K562 (cell line): ENCODE data around the gene LGALS7B. TPM values are rescaled to one million over a fixed set of nuclear protein-coding genes. Genes with fewer than 3 reads are reported as not detected.
A peak's percentile ranks its signal among the peaks of the same experiment; 100 is the strongest.

Experiments
- ATAC-seq: fragments of 200-7000 bp; cut with Tn5 transposase; 3 replicates; pipeline ENCODE4 v1.9.1; 2020; ENCODE audit warnings: moderate library complexity
- BruUV-seq: library from RNA; stranded (reverse); fragments of 400-500 nt; replicated peaks from 2 replicates; lab custom pipeline; 2021; lab: Mats Ljungman, UMichigan
- CTCF ChIA-PET: fragments of 300-600 bp; formaldehyde crosslinking; extraction: SDS; loops from one replicate; lab custom pipeline; 2021; ENCODE audit warnings: low intra/inter-chr PET ratio; lab: Yijun Ruan, JAX
- POLR2A ChIA-PET: fragments of 300-600, 350-650 bp; sonication (Branson Sonifier 250); formaldehyde crosslinking; extraction: SDS; loops from one replicate; lab custom pipeline; 2021; ENCODE audit warnings: antibody characterized with exemption, inconsistent platforms; lab: Yijun Ruan, JAX
- DNase-seq, 4 experiments: peaks; one replicate each; pipeline versions ENCODE4 v3.0.0 to v3.0.0-alpha.2; 2011 to 2018; ENCODE audit warnings: low spot score in 3 of 4, mixed read lengths in 3 of 4; ENCODE audit errors: extremely low read depth in 1 of 4
- FAIRE-seq: peaks from 2 replicates; lab custom pipeline; 2011; peaks lifted over from hg19 to GRCh38; lab: Jason Lieb, UNC
- H2AFZ ChIP-seq: 2 replicates; pipeline ENCODE4 v1.6.0; 2011; ENCODE audit warnings: low read depth, low read length, control low read depth, inconsistent platforms
- H3K27ac ChIP-seq: fragments of 200-600 bp; 3 replicates; pipeline ENCODE4 v1.8.0; 2011; ENCODE audit warnings: low read depth, mild to moderate bottlenecking, control low read depth, inconsistent platforms, low read length, moderate library complexity, mixed read lengths; ENCODE audit errors: extremely low read depth
- H3K27me3 ChIP-seq, 2 experiments: fragments of 300-600 bp in 1 of 2; 2 replicates in 1 of 2; 3 replicates in 1 of 2; pipeline versions ENCODE4 v1.6.0 to v1.8.0; 2011; ENCODE audit warnings: inconsistent platforms in 2 of 2, low read length in 2 of 2, mild to moderate bottlenecking in 1 of 2, mixed read lengths in 1 of 2, moderate library complexity in 1 of 2; ENCODE audit not compliant: control insufficient read depth in 2 of 2, insufficient read depth in 2 of 2
- H3K36me3 ChIP-seq: fragments of 300-600 bp; 3 replicates; pipeline ENCODE4 v1.8.0; 2011; ENCODE audit warnings: mild to moderate bottlenecking, low read length, inconsistent platforms; ENCODE audit not compliant: control insufficient read depth, insufficient read depth
- H3K4me1 ChIP-seq, 2 experiments: fragments of 200-600 bp in 1 of 2; replicated peaks in 1 of 2; 2 replicates in 1 of 2; 3 replicates in 1 of 2; pipeline versions ENCODE4 v1.5.1 to v1.8.0; 2011; ENCODE audit warnings: inconsistent platforms in 2 of 2, low read length in 2 of 2, mild to moderate bottlenecking in 1 of 2, mixed read lengths in 1 of 2, moderate library complexity in 1 of 2; ENCODE audit not compliant: control insufficient read depth in 2 of 2, insufficient read depth in 2 of 2
- H3K4me2 ChIP-seq: 2 replicates; pipeline ENCODE4 v1.6.1; 2011; ENCODE audit warnings: low read length, control low read depth, inconsistent platforms, mixed read lengths; ENCODE audit not compliant: insufficient read depth
- H3K4me3 ChIP-seq: fragments of 200-600 bp; sonication (generic), shearing (Covaris generic); 2 replicates; pipeline ENCODE4 v1.5.1; 2016; ENCODE audit warnings: control low read depth, inconsistent platforms
- H3K79me2 ChIP-seq: fragments of 200-600 bp; 3 replicates; pipeline ENCODE4 v1.8.0; 2011; ENCODE audit warnings: low read length, inconsistent platforms; ENCODE audit not compliant: control insufficient read depth, insufficient read depth
- H3K9ac ChIP-seq, 2 experiments: 2 replicates each; pipeline versions ENCODE4 v1.6.0 to v1.6.1; 2011; ENCODE audit warnings: low read depth in 2 of 2, low read length in 2 of 2, control low read depth in 1 of 2, inconsistent platforms in 1 of 2, mild to moderate bottlenecking in 1 of 2, mixed read lengths in 1 of 2; ENCODE audit not compliant: insufficient read depth in 1 of 2
- H3K9me1 ChIP-seq: one replicate; pipeline ENCODE4 v1.6.0; 2011; ENCODE audit warnings: inconsistent platforms, mild to moderate bottlenecking, low read length, moderate library complexity; ENCODE audit not compliant: control insufficient read depth, insufficient read depth
- H3K9me3 ChIP-seq: replicated peaks from 2 replicates; pipeline ENCODE4 v1.5.1; 2011; ENCODE audit warnings: low read depth, low read length, inconsistent platforms; ENCODE audit not compliant: control insufficient read depth, insufficient read depth
- H4K20me1 ChIP-seq: replicated peaks from 2 replicates; pipeline ENCODE4 v1.6.1; 2011; ENCODE audit warnings: low read length, inconsistent platforms, mixed read lengths; ENCODE audit not compliant: control insufficient read depth, insufficient read depth
- BACH1 ChIP-seq: fragments of 200-800 bp; sonication (Bioruptor generic); IDR thresholded peaks from 2 replicates; pipeline ENCODE4 v1.6.1; 2016; ENCODE audit warnings: missing genetic modification characterization, missing compliant biosample characterization
- MAFF ChIP-seq: IDR thresholded peaks from 2 replicates; pipeline ENCODE4 v1.6.1; 2012; ENCODE audit warnings: low read length, improper control_type of control experiment
- POLR2AphosphoS2 ChIP-seq: IDR thresholded peaks from 2 replicates; pipeline ENCODE4 v1.6.1; 2012; ENCODE audit warnings: low read length, improper control_type of control experiment
- RFX1 ChIP-seq: fragments of 450-650 bp; IDR thresholded peaks from 2 replicates; pipeline ENCODE4 v1.6.1; 2016; ENCODE audit warnings: mild to moderate bottlenecking, moderate library complexity
- WGBS: fragments of 100-300 bp; shearing (Covaris generic); methylation state at CpG from one replicate; pipeline ENCODE4 v1.1.6; 2016; ENCODE audit warnings: low coverage, mixed read lengths; ENCODE audit not compliant: insufficient coverage; ENCODE audit errors: missing lambda C conversion rate; 5-methylcytosine and 5-hydroxymethylcytosine counted together
- in situ Hi-C: fragments of 300-500 bp; cut with MboI; formaldehyde crosslinking; loops from 4 replicates; pipeline ENCODE4 v1.15.0; 2018; ENCODE audit warnings: inconsistent platforms, mixed read lengths
- intact Hi-C: fragments of 100-400 bp; cut with micrococcal nuclease; formaldehyde crosslinking; loops from 2 replicates; pipeline ENCODE4 v1.14.2; 2022
- polyA plus RNA-seq, 8 experiments: library from polyadenylated mRNA; depleted of rRNA in 4 of 8; stranded (reverse) in 5 of 8; unstranded in 3 of 8; fragments of >200 nt; fragmentation: Nextera tagmentation in 2 of 8; fragmentation: Illumina TruSeq in 1 of 8; extraction: Ambion mirVana in 2 of 8; extraction: Trizol in 1 of 8; gene quantifications; 2 replicates each; pipeline versions ENCODE4 v1.2.1 to v1.2.3, GENCODE V29; 2011 to 2014; ENCODE audit warnings: inconsistent platforms in 1 of 8, missing spikeins in 1 of 8
- total RNA-seq, 7 experiments: library from RNA; depleted of rRNA in 6 of 7; stranded (reverse); fragments of >200 nt in 6 of 7; fragmentation: Illumina TruSeq in 2 of 7; extraction: Trizol in 2 of 7; gene quantifications; 2 replicates each; pipeline versions ENCODE4 v1.2.1 to v1.2.3, GENCODE V29; 2011 to 2021; ENCODE audit warnings: low replicate concordance in 1 of 7
- TF ChIP-seq, protein P1 (sequence below): sonication (generic); formaldehyde crosslinking; IDR thresholded peaks from 2 replicates; pipeline ENCODE4 v1.8.0; 2022; ENCODE audit warnings: mild to moderate bottlenecking, missing genetic modification reagents

Gene LGALS7B
- total and polyA plus RNA-seq, 9 of the 15 experiments (the other 6 are each of a cell fraction or from before 2014, with no cell fraction given), result not detected

DNA sequence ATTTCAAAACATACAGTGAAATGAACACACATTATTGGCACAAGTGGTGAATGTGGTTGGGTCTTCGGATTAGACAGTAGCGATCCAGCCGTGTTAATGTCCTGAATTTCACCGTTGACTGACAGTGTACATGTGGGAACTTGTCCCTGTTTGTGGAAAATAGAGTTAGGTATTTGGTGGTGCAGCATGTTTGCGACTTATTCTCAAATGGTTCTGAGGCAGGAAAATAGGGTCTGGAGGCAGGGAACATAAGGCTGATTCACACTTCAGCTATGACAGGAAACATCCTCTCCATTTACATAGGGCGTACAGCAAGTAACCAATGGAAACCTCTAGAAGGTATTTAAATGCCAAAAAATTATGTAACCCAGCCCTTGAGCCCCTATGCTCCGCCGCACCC lies 4.2 kb downstream of the LGALS7B start:
- H2AFZ ChIP-seq, result no peak overlapping the region
- H3K9me1 ChIP-seq, result no peaks in the 10 kb centered on the region
- no peak overlapping the region for H3K9ac ChIP-seq
- intact Hi-C loops (no loop called here), in situ Hi-C loops (no loop called here)
- H3K9me3 ChIP-seq, result no peaks in the 10 kb centered on the region
- ChIA-PET POLR2A (interaction anchor here (0.7 to 1.8 kb wide), 2 partner anchors 14 to 19 kb away, joined by 3 to 9 read pairs; partner anchors contain the start of gene LGALS7), CTCF (no interaction called here)
- WGBS, result 53% methylated on average over 8 of the region's 8 CpGs
- TF ChIP-seq BACH1 (tag), result no peak
- peak; percentile 38; the same call in 1 of the 2 replicates for TF ChIP-seq RFX1
- TF ChIP-seq MAFF, result no peak
- TF ChIP-seq, protein P1, sequence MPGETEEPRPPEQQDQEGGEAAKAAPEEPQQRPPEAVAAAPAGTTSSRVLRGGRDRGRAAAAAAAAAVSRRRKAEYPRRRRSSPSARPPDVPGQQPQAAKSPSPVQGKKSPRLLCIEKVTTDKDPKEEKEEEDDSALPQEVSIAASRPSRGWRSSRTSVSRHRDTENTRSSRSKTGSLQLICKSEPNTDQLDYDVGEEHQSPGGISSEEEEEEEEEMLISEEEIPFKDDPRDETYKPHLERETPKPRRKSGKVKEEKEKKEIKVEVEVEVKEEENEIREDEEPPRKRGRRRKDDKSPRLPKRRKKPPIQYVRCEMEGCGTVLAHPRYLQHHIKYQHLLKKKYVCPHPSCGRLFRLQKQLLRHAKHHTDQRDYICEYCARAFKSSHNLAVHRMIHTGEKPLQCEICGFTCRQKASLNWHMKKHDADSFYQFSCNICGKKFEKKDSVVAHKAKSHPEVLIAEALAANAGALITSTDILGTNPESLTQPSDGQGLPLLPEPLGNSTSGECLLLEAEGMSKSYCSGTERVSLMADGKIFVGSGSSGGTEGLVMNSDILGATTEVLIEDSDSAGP (CRISPR knock-in tag), result no peak
- no peak for TF ChIP-seq POLR2AphosphoS2
- no peaks in the 10 kb centered on the region for H4K20me1 ChIP-seq
- no peaks in the 10 kb centered on the region for H3K79me2 ChIP-seq
- H3K27ac ChIP-seq, result no peak overlapping the region
- no peak overlapping the region for H3K4me3 ChIP-seq
- DNase-seq (no peak), FAIRE-seq (no peak), ATAC-seq (no peak)
- BruUV-seq, result no TSS peak
- H3K27me3 ChIP-seq, result no peaks in the 10 kb centered on the region
- peaks cover 0 to 8% of the 10 kb centered on the region in 2 experiments; a peak in 2 of 5 replicates for H3K4me1 ChIP-seq
- H3K36me3 ChIP-seq, result no peaks in the 10 kb centered on the region
- H3K4me2 ChIP-seq, result no peak overlapping the region
